Lung (tissue), 12 donors: ENCODE results near the gene SPDYE1. TPM values are rescaled to one million over a fixed set of nuclear protein-coding genes. Genes with fewer than 3 reads are reported as not detected.
"Not testable (repeated sequence)": the region's sequence is repeated elsewhere in the genome, so short reads cannot be mapped to it uniquely, and the experiment has no call there.

ENCODE experiments used
- ATAC-seq: fragments of 200-7000 bp; cut with Tn5 transposase; one replicate; pipeline ENCODE4 v1.9.1; 2020; ENCODE audit warnings: moderate number of reproducible peaks; ENCODE audit not compliant: insufficient read depth, low FRiP score
- DNase-seq, 3 donors: peaks; one replicate each; pipeline ENCODE4 v3.0.0-alpha.2; 2013 to 2017
- H3K27ac ChIP-seq, 2 donors: one replicate each; pipeline ENCODE4 v1.5.1; 2013; ENCODE audit warnings: mild to moderate bottlenecking in 2 of 2, moderate library complexity in 2 of 2, control low read depth in 1 of 2, inconsistent platforms in 1 of 2, low read depth in 1 of 2, low read length in 1 of 2
- H3K27me3 ChIP-seq, 3 donors: one replicate each; pipeline ENCODE4 v1.5.1; 2013; ENCODE audit warnings: low read length in 2 of 3; ENCODE audit not compliant: control insufficient read depth in 3 of 3, insufficient read depth in 3 of 3
- H3K36me3 ChIP-seq, 4 donors: one replicate each; pipeline ENCODE4 v1.5.1; 2013; ENCODE audit warnings: low read length in 4 of 4, mild to moderate bottlenecking in 1 of 4, moderate library complexity in 1 of 4; ENCODE audit not compliant: control insufficient read depth in 4 of 4, insufficient read depth in 4 of 4
- H3K4me1 ChIP-seq, 5 donors: one replicate each; pipeline ENCODE4 v1.5.1; 2013; ENCODE audit warnings: low read length in 5 of 5, mild to moderate bottlenecking in 2 of 5, moderate library complexity in 1 of 5; ENCODE audit not compliant: control insufficient read depth in 5 of 5, insufficient read depth in 5 of 5
- H3K4me3 ChIP-seq: one replicate; pipeline ENCODE4 v1.5.1; 2013; ENCODE audit warnings: mild to moderate bottlenecking, control low read depth, moderate library complexity
- H3K9ac ChIP-seq, 2 donors: one replicate each; pipeline ENCODE4 v1.5.1; 2013; ENCODE audit warnings: low read length in 2 of 2, control low read depth in 1 of 2; ENCODE audit not compliant: insufficient read depth in 1 of 2
- H3K9me3 ChIP-seq, 4 donors: one replicate each; pipeline ENCODE4 v1.5.1; 2013; ENCODE audit warnings: low read length in 3 of 4, mild to moderate bottlenecking in 1 of 4, moderate library complexity in 1 of 4; ENCODE audit not compliant: control insufficient read depth in 4 of 4, insufficient read depth in 3 of 4
- CTCF ChIP-seq: IDR thresholded peaks from 2 replicates; pipeline ENCODE4 v1.5.1; 2012; ENCODE audit warnings: mild to moderate bottlenecking; ENCODE audit errors: control extremely low read depth, extremely low read depth
- WGBS, 2 donors: extraction: QIAGEN DNeasy Blood & Tissue Kit; methylation state at CpG; one replicate each; pipeline ENCODE4 v1.1.7; 2013; 5-methylcytosine and 5-hydroxymethylcytosine counted together
- polyA plus RNA-seq, 2 donors: library from polyadenylated mRNA; stranded (reverse); fragments of 200-250 nt; gene quantifications; one replicate each; pipeline ENCODE4 v1.2.1, GENCODE V29; 2013
- total RNA-seq, 2 donors: library from RNA; depleted of rRNA in 1 of 2; stranded (reverse); fragments of >200 nt in 1 of 2; gene quantifications; one replicate each; pipeline ENCODE4 v1.2.1, GENCODE V29; 2014 to 2021
- donor health status: control.
- donor health status: control.
- donor health status: Bipolar disorder and iron deficiency.
- donor health status: healthy.
- donor health status: DM: yes; HTN: yes; CAD: no.

Gene SPDYE1
- total and polyA plus RNA-seq, 4 donors: 0.09 TPM; not detected in 3

GRCh38 chr7:43974033-43974573 is 23.6 kb upstream of the SPDYE1 start:
- 75 to 86% methylated on average over 6 to 7 of the region's 8 CpGs for WGBS, 2 donors
- H3K9me3 ChIP-seq, DNase-seq, H3K4me3 ChIP-seq, ATAC-seq, H3K27ac ChIP-seq, H3K9ac ChIP-seq, H3K36me3 ChIP-seq, H3K27me3 ChIP-seq, H3K4me1 ChIP-seq: not testable (repeated sequence)

GRCh38 chr7:43974725-43975482 is 22.8 kb upstream of the SPDYE1 start:
- H3K9ac ChIP-seq, H3K27me3 ChIP-seq, ATAC-seq, H3K27ac ChIP-seq, H3K9me3 ChIP-seq, H3K36me3 ChIP-seq, DNase-seq, H3K4me1 ChIP-seq, H3K4me3 ChIP-seq: not testable (repeated sequence)
- WGBS, 2 donors: 79% methylated on average over 10 of the region's 10 CpGs

- H3K27me3 ChIP-seq: no peaks in the 10 kb centered on the region
- H3K4me3 ChIP-seq: no peak overlapping the region
- DNase-seq (no peak), ATAC-seq (no peak)
- no peak for TF ChIP-seq CTCF
- no peak overlapping the region for H3K9ac ChIP-seq
- no peaks in the 10 kb centered on the region for H3K9me3 ChIP-seq
- H3K27ac ChIP-seq: no peak overlapping the region
- WGBS, 2 donors: 89 to 100% methylated on average over 1 of the region's 1 CpG
- H3K4me1 ChIP-seq: peaks cover 0 to 5% (median 0%) of the 10 kb centered on the region in 5 donors
- H3K36me3 ChIP-seq: no peaks in the 10 kb centered on the region
Observed at GRCh38 chr7:43977525-43977924, 20.2 kb upstream of the SPDYE1 start.

DNA sequence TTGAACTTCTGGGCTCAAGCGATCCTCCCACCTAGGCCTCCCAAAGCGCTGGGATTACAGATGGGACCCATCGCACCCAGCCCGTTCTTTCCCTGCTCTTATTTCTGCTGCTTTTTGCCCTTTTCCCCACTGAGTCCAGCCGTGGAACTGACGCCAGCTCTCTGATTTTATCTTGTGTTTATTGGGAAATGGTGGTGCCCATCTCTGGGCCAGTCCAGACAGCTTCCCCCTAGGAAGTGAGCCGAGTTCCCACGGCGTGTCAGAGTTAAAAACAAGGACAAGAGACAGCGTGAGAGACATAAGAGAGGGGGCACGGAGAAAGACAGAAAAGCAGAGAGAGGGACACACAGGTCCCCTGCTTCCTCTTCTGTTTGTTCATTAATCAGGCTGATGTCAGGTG is 19.6 kb upstream of the SPDYE1 start:
- not testable (repeated sequence) for H3K36me3 ChIP-seq, H3K27me3 ChIP-seq, H3K27ac ChIP-seq, H3K9ac ChIP-seq, ATAC-seq, H3K4me1 ChIP-seq, H3K4me3 ChIP-seq, H3K9me3 ChIP-seq, DNase-seq
- WGBS, 2 donors: 70 to 85% methylated on average over 11 of the region's 11 CpGs

- ATAC-seq, H3K9me3 ChIP-seq, H3K36me3 ChIP-seq, H3K4me1 ChIP-seq, H3K4me3 ChIP-seq, H3K27me3 ChIP-seq, H3K9ac ChIP-seq, H3K27ac ChIP-seq, DNase-seq: not testable (repeated sequence)
- WGBS, 2 donors: no CpG with 5 or more reads among the region's 6 CpGs
Observed at GRCh38 chr7:43982848-43983247, 14.8 kb upstream of the SPDYE1 start.

- not testable (repeated sequence) for H3K4me1 ChIP-seq, H3K27ac ChIP-seq, H3K36me3 ChIP-seq, DNase-seq, H3K4me3 ChIP-seq, H3K9ac ChIP-seq, ATAC-seq, H3K9me3 ChIP-seq, H3K27me3 ChIP-seq
- 90 to 92% methylated on average over 1 of the region's 2 CpGs for WGBS, 2 donors
Observed at GRCh38 chr7:43983736-43984135, 14.0 kb upstream of the SPDYE1 start.
